Measurements from ENCODE around the gene CABYR. TPM values are rescaled to one million over a fixed set of nuclear protein-coding genes. Genes with fewer than 3 reads are reported as not detected.

CABYR gene
- total RNA-seq, 1 experiment from 2014 or later = 5.4 TPM

DNA sequence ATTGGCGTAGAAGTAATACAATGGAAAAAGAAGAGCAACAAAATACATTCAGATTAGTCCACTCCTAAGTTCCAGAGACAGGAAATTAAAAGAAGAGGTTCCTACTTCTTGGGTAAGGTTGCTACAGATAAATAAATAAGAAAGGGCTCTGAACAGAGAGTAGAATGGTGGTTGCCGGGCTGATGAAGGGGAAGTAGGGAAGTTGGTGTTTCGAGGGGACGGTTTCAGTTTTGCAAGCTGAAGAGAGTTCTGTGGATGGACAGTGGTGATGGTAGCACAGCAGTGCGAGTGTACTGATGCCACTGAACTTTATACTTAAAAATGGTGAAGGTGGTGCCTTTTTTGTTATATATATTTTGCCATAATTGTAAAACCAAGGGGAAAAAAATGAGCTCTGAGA, 48.2 kb downstream of the CABYR start:
- Histone ChIP-seq H3K27me3 (ENCODE audit: low read length) (no peaks in the 10 kb centered on the region), H3K4me1 (ENCODE audit: insufficient read depth, low read length) (no peaks in the 10 kb centered on the region), H3K79me2 (ENCODE audit: low read length) (no peaks in the 10 kb centered on the region), H2AFZ (ENCODE audit: low read length) (no peak overlapping the region), H3K9ac (ENCODE audit: low read length) (no peak overlapping the region), H3K9me3 (ENCODE audit: low read length) (no peaks in the 10 kb centered on the region), H3F3A (ENCODE audit: low read length, unreplicated experiment) (no peaks in the 10 kb centered on the region), H4K20me1 (ENCODE audit: low read length) (no peaks in the 10 kb centered on the region), H3K4me2 (ENCODE audit: low read length) (no peak overlapping the region), H3K9me2 (replicated peaks; ENCODE audit: low read length) (no peaks in the 10 kb centered on the region), H3K36me3 (ENCODE audit: low read depth, low read length) (no peaks in the 10 kb centered on the region), H3K4me3 (ENCODE audit: low read length) (no peak overlapping the region), H3K27ac (ENCODE audit: low read length) (no peak overlapping the region)
- no peak for TF ChIP-seq EZH2phosphoT487 (IDR thresholded peaks at IDR 0.05; ENCODE audit: borderline replicate concordance, low read length)
- TF ChIP-seq EZH2 (IDR thresholded peaks at IDR 0.05; ENCODE audit: low read length, unreplicated experiment) = no peak
- TF ChIP-seq, protein P1, sequence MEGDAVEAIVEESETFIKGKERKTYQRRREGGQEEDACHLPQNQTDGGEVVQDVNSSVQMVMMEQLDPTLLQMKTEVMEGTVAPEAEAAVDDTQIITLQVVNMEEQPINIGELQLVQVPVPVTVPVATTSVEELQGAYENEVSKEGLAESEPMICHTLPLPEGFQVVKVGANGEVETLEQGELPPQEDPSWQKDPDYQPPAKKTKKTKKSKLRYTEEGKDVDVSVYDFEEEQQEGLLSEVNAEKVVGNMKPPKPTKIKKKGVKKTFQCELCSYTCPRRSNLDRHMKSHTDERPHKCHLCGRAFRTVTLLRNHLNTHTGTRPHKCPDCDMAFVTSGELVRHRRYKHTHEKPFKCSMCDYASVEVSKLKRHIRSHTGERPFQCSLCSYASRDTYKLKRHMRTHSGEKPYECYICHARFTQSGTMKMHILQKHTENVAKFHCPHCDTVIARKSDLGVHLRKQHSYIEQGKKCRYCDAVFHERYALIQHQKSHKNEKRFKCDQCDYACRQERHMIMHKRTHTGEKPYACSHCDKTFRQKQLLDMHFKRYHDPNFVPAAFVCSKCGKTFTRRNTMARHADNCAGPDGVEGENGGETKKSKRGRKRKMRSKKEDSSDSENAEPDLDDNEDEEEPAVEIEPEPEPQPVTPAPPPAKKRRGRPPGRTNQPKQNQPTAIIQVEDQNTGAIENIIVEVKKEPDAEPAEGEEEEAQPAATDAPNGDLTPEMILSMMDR (conservative IDR thresholded peaks at IDR 0.05; ENCODE audit: low read depth, low read length) = no peak
- intact Hi-C loops (cut with micrococcal nuclease) = no loop called here
- ATAC-seq (no peak), DNase-seq (no peak)
- ChIA-PET CTCF (no interaction called here), POLR2A (ENCODE audit: unreplicated experiment) (no interaction called here)
- no TSS peak for BruUV-seq (replicated peaks)

DNA sequence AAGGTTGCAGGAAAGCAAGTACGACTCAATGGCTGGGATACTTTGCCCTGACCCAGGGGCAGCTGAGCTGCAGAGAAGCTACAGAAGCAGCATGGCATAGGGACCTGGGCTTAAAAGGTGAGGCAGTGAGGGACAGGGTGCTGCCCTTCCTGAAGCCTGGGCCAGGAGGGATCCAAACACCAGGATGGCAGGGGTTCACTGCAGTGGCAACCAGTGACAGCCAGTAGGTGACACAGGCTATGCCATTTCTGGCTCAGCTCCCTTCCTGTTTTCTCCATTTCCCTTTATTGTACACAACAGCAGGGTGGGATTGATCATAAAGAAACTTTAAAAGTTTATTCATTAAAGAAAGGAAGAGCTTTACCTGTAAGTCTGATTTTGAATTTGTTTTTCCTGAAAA, 48.8 kb downstream of the CABYR start:
- Histone ChIP-seq H3K9ac (ENCODE audit: low read length) (no peak overlapping the region), H3K27ac (ENCODE audit: low read length) (no peak overlapping the region), H3K36me3 (ENCODE audit: low read depth, low read length) (no peaks in the 10 kb centered on the region), H3K9me2 (replicated peaks; ENCODE audit: low read length) (no peaks in the 10 kb centered on the region), H3K79me2 (ENCODE audit: low read length) (no peaks in the 10 kb centered on the region), H3K4me2 (ENCODE audit: low read length) (no peak overlapping the region), H4K20me1 (ENCODE audit: low read length) (no peaks in the 10 kb centered on the region), H3K9me3 (ENCODE audit: low read length) (no peaks in the 10 kb centered on the region), H3K27me3 (ENCODE audit: low read length) (no peaks in the 10 kb centered on the region), H2AFZ (ENCODE audit: low read length) (no peak overlapping the region), H3F3A (ENCODE audit: low read length, unreplicated experiment) (no peaks in the 10 kb centered on the region), H3K4me3 (ENCODE audit: low read length) (no peak overlapping the region), H3K4me1 (ENCODE audit: insufficient read depth, low read length) (no peaks in the 10 kb centered on the region)
- intact Hi-C loops (cut with micrococcal nuclease) = no loop called here
- BruUV-seq (replicated peaks) = no TSS peak
- ChIA-PET CTCF (no interaction called here), POLR2A (ENCODE audit: unreplicated experiment) (no interaction called here)
- DNase-seq = no peak
- TF ChIP-seq EZH2 (IDR thresholded peaks at IDR 0.05; ENCODE audit: low read length, unreplicated experiment) (no peak), EZH2phosphoT487 (IDR thresholded peaks at IDR 0.05; ENCODE audit: borderline replicate concordance, low read length) (no peak)
- TF ChIP-seq, protein P1 (conservative IDR thresholded peaks at IDR 0.05; ENCODE audit: low read depth, low read length) = no peak
- ATAC-seq = no peak

DNA sequence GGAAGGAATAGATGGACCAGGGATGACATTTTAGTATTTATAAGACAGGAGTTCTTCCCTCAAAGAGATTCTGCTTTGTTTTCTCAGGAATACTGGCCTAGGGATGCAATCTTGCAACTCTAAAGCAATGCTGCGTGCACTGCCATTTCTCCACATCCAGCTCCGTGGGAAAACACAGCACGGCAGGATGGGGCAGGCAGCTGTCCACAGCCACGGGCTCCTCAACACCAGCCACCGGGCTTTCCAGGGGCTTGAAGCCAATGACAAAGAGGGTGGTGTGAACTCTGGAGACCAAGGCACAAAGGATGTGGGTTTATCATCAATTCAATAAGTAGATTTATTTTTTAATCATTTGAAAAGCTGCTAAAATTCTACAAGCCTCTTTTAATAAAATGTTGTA, 49.3 kb downstream of the CABYR start:
- POLR2A ChIA-PET (ENCODE audit: unreplicated experiment) = no interaction called here

More for the DNA sequence above, 49.3 kb downstream of the CABYR start:
- Histone ChIP-seq H4K20me1 (ENCODE audit: low read length) (no peaks in the 10 kb centered on the region), H2AFZ (ENCODE audit: low read length) (no peak overlapping the region), H3K9me3 (ENCODE audit: low read length) (no peaks in the 10 kb centered on the region), H3K36me3 (ENCODE audit: low read depth, low read length) (no peaks in the 10 kb centered on the region), H3K9ac (ENCODE audit: low read length) (no peak overlapping the region), H3K27ac (ENCODE audit: low read length) (no peak overlapping the region), H3K4me1 (ENCODE audit: insufficient read depth, low read length) (no peaks in the 10 kb centered on the region), H3F3A (ENCODE audit: low read length, unreplicated experiment) (no peaks in the 10 kb centered on the region), H3K9me2 (replicated peaks; ENCODE audit: low read length) (no peaks in the 10 kb centered on the region), H3K79me2 (ENCODE audit: low read length) (no peaks in the 10 kb centered on the region), H3K4me2 (ENCODE audit: low read length) (no peak overlapping the region), H3K27me3 (ENCODE audit: low read length) (no peaks in the 10 kb centered on the region), H3K4me3 (ENCODE audit: low read length) (no peak overlapping the region)
- TF ChIP-seq EZH2 (IDR thresholded peaks at IDR 0.05; ENCODE audit: low read length, unreplicated experiment) = no peak
- TF ChIP-seq EZH2phosphoT487 (IDR thresholded peaks at IDR 0.05; ENCODE audit: borderline replicate concordance, low read length) = no peak
- TF ChIP-seq, protein P1 (conservative IDR thresholded peaks at IDR 0.05; ENCODE audit: low read depth, low read length) = no peak
- DNase-seq (no peak), ATAC-seq (no peak)
- no TSS peak for BruUV-seq (replicated peaks)
- intact Hi-C loops (cut with micrococcal nuclease) = no loop called here
- CTCF ChIA-PET = no interaction called here

Data from PC-3 (cell line).